ENCODE data around the gene ENG.
"Not testable (repeated sequence)": the region's sequence is repeated elsewhere in the genome, so short reads cannot be mapped to it uniquely, and the experiment has no call there.

ENG gene

DNA sequence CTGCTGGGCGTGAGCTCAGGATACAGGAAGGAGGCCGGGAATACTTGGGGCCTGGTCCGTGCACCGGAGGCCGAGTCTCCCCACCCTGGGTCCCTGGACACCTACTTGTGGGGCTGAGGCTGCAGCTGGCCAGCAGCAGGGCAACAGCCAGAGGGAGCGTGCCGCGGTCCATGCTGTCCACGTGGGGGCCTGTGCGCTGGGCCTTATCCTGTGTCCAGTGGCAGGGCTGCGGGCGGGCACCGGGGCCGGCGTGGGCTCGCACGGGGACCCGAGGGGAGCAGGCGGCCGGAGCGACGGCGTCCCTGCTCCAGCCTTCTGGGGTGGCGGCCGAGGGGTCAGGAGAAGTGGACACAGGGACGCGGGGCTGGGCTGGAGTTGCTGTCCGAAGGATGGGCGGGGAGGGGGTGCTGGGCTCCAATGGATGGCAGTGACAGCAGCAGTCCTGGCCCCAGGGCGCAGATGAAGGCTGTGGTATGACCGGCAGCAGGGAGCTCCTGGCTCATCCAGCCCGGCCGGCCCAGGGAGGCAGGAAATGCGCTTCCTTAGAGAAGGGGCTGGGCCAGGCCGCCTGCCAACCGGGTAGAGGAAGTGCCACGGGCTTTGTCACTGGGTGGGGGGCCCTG is at the start of gene ENG:
TSS of gene ENG (minus strand) at position 475 of the 623 bp plus-strand sequence. CDS start at position 172, 303 bp downstream.
- DNase-seq (ENCODE audit: low spot score): peak; percentile 36

- DNase-seq (ENCODE audit: low spot score): no peak
Observed at GRCh38 chr9:127903557-127904475, 49.4 kb upstream of the ENG start.

DNA sequence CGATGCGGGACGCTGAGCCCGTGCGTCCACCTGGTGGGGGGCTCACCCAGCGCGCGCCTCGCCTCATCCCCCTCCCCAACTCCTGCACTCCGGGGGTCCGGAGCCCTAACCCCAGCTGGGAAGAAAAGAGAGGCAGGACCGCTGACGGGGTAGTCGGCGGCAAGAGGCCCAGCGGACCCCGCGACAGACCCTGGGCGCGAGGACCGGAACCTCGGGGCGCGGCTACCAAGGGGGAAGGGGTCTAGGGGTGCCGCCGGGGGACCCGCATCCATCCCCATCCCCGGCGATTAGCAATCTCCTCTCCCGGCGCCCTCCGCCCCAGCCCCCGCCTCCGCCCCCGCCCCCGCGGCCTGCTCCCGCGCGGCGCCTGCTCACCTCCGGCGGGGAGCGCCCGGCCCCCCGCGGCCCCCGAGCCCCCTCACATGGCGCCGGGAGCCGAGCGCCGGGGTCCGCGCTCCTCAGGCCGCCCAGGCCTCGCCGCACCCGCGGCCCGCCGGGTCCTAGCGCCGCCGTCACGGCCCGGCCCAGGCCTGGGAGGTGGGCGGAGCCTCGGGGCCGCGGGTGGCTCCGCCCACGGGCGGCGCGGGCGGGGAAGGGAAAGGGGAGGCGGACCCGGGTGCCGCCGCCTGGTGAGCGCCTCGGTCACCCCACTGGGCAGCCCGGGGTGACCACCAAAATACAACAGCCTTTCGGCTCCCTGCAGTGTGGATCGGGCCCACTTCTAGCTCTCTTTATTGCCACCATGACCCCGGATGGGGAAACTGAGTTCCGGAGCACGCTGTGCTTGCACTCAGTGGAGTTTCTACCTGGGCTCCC is 44.9 kb upstream of the ENG start, which contains the start of gene ST6GALNAC6:
TSS of gene ST6GALNAC6 (minus strand) at position 476 of the 816 bp plus-strand sequence. CDS start 1,622 bp downstream, outside the sequence.
- DNase-seq (ENCODE audit: low spot score): peak; percentile 79

- no peak for DNase-seq (ENCODE audit: low spot score)
Observed at GRCh38 chr9:127898433-127899127, 44.1 kb upstream of the ENG start.

DNA sequence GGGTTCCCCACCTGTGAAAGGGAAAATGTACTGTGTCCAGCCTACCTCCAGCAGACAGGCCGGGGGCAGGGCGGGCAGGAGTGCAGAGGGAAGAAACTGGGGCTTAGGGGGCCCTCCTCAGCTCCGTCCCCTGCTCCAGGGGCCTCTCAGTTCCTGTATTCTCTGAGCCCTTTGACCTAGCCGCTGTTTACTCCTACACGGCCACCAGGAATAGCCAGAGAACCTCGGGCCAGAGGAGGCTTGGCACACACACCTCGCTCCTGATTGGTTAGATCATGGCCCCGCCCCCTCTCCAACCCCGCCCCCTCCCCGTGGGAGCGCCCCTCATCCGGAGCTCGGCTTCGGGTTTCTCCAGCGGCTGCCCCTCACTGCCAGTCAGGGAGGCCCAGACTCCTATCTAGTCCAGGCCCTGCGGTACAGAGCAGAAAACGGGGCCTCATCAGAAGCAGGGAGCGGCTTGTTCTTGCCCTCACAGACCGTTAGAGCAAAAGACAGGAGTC is 42.8 kb upstream of the ENG start:
- peak; percentile 77 for DNase-seq (ENCODE audit: low spot score)

DNA sequence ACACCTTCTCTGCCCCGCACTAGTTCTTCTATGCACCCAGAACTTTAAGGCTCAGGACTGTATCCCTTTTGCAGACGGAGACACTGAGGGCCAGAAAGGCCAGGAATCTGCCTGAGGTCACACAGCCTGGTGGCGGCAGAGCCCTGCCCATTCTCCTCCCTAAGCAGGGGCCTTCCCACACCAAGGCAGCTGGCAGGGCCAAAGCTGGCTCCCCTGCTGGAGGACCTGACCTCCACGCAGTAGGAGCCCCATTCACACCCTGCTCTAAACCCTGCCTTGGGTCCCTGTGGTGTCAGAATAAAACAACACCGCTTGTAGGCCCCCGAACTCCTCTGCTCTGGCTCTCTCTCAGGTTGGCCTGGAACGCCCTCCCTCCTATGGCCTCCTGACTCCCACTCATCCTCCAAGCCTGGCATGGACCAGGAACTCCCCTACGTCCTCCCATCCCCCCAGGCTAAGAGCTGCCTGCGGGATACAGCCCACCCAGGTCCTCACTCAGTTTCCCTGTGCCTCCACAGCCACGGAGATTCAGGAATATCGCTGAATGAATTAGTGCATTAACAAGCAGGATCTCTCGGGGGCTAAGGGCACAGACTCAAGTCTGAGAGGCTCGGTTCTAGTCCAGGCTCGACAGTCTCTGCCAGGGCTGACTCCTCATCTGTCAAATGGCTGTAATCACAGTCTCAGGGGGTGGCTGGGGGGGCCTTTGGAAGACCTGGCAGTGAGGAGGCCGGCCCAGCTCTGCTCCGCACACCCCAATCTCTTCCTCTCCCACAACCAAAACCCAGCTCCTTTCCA is 42.1 kb upstream of the ENG start:
- no peak for DNase-seq (ENCODE audit: low spot score)

DNA sequence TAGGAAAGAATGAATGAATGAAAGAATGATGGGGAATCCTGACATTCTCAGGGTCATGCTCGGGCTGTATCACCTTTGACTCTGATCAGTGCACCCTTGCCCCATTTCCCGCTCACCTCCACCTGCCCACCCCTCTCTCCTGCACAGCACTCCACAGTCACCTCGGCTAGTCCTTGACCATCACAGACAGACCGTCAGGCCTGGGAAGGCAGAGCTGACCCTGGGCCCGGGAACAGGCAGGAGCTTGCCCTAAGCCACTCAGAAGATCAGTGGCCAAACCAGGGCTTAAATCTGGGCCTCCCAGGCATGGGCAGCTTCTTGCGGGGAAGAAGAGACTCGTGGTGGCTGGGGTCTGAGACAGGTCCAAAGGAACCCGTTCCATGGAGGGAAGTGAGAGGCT is 41.4 kb upstream of the ENG start:
- DNase-seq (ENCODE audit: low spot score): no peak

DNA sequence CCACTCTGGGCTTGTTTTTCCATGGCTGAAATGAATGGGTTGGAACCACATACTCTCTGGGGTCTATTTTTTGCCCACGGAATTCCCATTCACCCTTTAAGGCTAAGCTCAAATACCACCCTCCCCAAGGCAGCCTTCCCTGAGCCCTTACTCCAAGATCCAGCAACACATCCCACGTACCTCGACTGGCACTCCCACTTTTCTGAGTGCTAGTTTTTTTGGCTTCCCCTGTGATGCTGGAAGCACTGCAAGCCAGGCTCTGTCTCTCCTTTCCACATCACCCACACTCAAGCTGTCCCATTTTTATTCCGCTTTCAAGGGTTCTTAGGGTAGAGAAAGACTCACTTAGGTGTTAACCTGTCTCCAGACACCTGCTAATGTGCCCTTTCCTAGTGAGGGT is 38.9 kb upstream of the ENG start:
- DNase-seq (ENCODE audit: low spot score): no peak

DNA sequence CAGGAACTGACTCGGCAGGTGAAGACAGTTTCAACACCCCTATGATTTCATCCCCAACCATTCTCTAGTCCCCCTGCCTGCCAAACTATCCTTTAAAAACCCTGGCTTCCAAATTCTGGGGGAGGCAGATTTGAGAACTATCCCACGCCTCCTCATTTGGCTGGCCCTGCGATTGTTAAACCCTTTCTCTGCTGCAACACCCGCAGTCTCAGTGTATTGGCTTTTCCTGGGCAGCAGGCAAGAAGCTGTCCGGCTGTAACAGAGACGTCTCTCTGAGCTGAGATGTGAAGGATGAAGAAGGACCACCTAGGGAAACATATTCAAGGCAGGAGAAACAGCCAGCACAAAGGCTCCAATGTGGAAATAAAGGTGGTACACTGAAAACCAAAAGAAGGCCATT is 38.4 kb upstream of the ENG start:
- DNase-seq (ENCODE audit: low spot score): no peak

DNA sequence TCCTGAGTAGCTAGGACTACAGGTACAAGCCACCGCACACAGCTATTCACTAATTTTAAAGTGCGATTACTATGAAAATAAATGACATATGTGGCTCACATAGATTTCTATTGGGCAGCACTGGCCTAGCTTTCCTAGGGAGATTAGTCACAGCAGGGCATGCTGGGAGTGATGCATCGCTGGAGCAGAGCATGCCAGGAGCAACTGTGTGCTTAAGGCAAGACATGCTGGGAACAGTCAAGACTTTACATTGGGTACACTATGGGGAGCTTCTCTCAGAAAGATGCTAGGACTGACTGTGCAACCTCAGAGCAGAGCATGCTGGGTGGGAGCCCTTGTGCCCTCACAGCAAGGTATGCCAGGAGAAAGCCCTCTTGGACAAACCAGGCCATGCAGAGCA is 35.6 kb upstream of the ENG start:
- no peak for DNase-seq (ENCODE audit: low spot score)

DNA sequence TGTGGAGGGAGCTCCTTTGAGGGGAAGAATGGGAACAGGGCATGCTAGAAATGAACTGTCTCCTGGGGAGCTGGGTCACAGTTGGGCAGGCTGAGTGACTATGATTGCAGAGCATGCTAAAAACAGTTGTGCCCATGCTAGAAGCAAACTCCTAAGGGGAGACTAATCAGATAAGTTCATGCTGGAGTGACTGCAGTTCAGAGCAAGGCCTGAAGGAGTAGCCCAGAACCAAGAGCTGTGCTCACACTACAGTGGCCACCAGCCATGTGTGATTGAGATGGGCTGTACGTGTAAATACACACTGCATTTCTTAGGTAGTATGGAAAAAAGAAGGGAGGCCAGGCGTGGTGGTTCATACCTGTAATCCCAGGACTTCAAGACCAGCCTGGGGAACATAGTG is 33.3 kb upstream of the ENG start:
- no peak for DNase-seq (ENCODE audit: low spot score)

DNA sequence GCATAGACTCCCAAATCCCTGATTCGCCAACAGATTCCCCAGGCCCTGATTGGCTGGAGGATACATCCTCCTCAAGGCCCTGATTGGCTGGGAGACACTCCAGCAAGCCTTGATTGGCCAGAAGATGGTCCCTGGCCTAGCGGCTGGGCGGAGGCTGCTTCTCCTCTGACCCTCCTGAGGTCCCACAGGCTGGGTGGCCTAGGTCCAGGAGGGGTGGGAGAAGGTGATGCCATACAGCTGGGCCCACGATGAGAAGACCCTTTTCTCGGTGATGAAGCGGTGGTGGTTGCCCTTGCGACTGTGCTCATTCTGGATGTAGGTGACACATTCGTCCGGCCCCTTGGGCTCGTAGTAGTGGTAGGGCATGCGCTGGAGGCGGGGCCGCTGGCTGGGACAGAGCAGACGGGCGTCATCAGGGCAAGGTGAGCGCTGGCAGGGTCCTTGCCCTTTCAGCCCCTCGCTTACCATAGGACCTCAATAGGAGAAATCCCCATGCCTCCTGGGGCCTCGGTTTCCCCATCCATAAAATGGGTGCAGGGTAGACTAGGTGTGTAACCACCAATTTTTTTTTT is 32.0 kb upstream of the ENG start:
- DNase-seq (ENCODE audit: low spot score): no peak

- no peak for DNase-seq (ENCODE audit: low spot score)
Observed at GRCh38 chr9:127885508-127886281, 31.2 kb upstream of the ENG start.

- no peak for DNase-seq (ENCODE audit: low spot score)
Observed at GRCh38 chr9:127884976-127885490, 30.6 kb upstream of the ENG start.

GRCh38 chr9:127884427-127884911 is 30.0 kb upstream of the ENG start:
- no peak for DNase-seq (ENCODE audit: low spot score)

DNA sequence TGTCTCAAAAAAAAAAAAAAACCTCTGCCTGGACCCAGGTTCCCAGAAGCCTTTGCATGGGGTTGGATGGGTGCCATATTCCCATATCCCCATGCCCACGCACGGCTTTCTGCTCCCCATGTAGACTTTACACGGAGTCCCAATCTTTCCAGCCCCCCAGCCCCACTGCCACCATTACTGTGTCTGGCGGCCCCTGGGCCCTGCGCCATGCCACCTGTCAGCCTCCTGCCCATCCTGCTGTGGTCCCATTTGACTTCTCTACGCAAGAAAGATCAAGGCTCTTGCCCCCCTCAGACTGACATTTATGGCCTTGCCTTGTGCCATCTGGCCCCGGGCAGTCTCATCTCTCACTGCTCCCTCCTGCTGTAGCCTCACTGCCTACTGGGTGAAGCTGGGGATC is 29.5 kb upstream of the ENG start:
- no peak for DNase-seq (ENCODE audit: low spot score)

GRCh38 chr9:127881715-127882114 is 27.3 kb upstream of the ENG start:
- not testable (repeated sequence) for DNase-seq (ENCODE audit: low spot score)

DNA sequence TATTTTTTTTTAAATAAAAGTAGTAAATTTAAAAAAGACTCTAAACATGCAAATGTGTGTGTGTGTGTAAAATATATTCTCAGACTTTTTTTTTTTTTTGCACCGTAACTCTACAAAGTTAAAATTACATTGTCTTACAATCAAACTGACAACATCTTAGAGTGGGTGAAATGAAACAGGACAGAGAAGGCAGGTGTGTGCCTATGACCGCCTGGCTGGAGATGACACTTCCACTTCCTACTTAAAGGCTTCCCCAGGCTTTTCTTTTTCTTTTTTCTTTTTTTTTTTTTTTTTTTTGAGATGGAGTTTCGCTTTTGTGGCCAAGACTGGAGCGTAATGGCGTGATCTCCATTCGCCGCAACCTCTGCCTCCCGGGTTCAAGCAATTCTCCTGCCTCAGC is 25.7 kb upstream of the ENG start:
- DNase-seq (ENCODE audit: low spot score): no peak

Data from globus pallidus (tissue), 1 donor.